WTC11 (cell line): ENCODE measurements around the gene NPLOC4. TPM values are rescaled to one million over a fixed set of nuclear protein-coding genes. Genes with fewer than 3 reads are reported as not detected.

Experiments used
- ATAC-seq: fragments of 200-7000 bp; cut with Tn5 transposase; 2 replicates; pipeline ENCODE4 v1.10.0; 2021; ENCODE audit warnings: mild to moderate bottlenecking, moderate library complexity
- CTCF ChIA-PET: fragments of 300-600 bp; sonication (Branson Sonifier 250); formaldehyde crosslinking; loops from one replicate; lab custom pipeline; 2021; ENCODE audit warnings: antibody characterized with exemption; lab: Charles Lee
- POLR2A ChIA-PET: fragments of 350-600 bp; sonication (Branson Sonifier 250); formaldehyde crosslinking; loops from one replicate; lab custom pipeline; 2021; ENCODE audit warnings: antibody characterized with exemption; lab: Charles Lee
- DNase-seq: peaks from one replicate; pipeline ENCODE4 v3.0.0; 2021; ENCODE audit warnings: low spot score
- H3K27ac Mint-ChIP-seq: 2 replicates; pipeline ENCODE4 v1.8.0; 2021; ENCODE audit warnings: mixed read lengths
- H3K27me3 Mint-ChIP-seq: 2 replicates; pipeline ENCODE4 v1.8.0; 2021; ENCODE audit warnings: low read depth, mild to moderate bottlenecking, moderate library complexity, mixed read lengths
- H3K36me3 Mint-ChIP-seq: 2 replicates; pipeline ENCODE4 v1.8.0; 2021; ENCODE audit warnings: mixed read lengths
- H3K4me1 Mint-ChIP-seq: 2 replicates; pipeline ENCODE4 v1.8.0; 2022; ENCODE audit warnings: mixed read lengths
- H3K4me3 Mint-ChIP-seq: 2 replicates; pipeline ENCODE4 v1.8.0; 2021; ENCODE audit warnings: mild to moderate bottlenecking, moderate library complexity, mixed read lengths
- H3K9me3 Mint-ChIP-seq: 2 replicates; pipeline ENCODE4 v1.8.0; 2021; ENCODE audit warnings: mixed read lengths
- AR ChIP-seq: fragments of 250-450 bp; sonication (Bioruptor Pico); IDR thresholded peaks from 2 replicates; pipeline ENCODE4 v1.9.0; 2021; ENCODE audit warnings: mild to moderate bottlenecking
- ATF2 ChIP-seq: sonication (generic); formaldehyde crosslinking; IDR thresholded peaks from 2 replicates; pipeline ENCODE4 v1.8.1; 2022; ENCODE audit warnings: low read depth, missing genetic modification reagents, borderline replicate concordance
- ATF6 ChIP-seq: sonication (generic); formaldehyde crosslinking; IDR thresholded peaks from 2 replicates; pipeline ENCODE4 v1.8.1; 2023; ENCODE audit warnings: mild to moderate bottlenecking, missing genetic modification reagents
- CBFB ChIP-seq: sonication (generic); formaldehyde crosslinking; IDR thresholded peaks from 2 replicates; pipeline ENCODE4 v1.8.1; 2022; ENCODE audit warnings: mild to moderate bottlenecking, low read depth, missing genetic modification reagents
- CREM ChIP-seq: sonication (generic); formaldehyde crosslinking; IDR thresholded peaks from 2 replicates; pipeline ENCODE4 v1.8.1; 2022; ENCODE audit warnings: mild to moderate bottlenecking, missing genetic modification reagents, moderate library complexity
- ERG ChIP-seq: fragments of 250-450 bp; sonication (Bioruptor Pico); IDR thresholded peaks from 2 replicates; pipeline ENCODE4 v1.8.0; 2021; ENCODE audit warnings: mild to moderate bottlenecking
- GABPB1 ChIP-seq: sonication (generic); formaldehyde crosslinking; IDR thresholded peaks from 2 replicates; pipeline ENCODE4 v1.8.1; 2023; ENCODE audit warnings: mild to moderate bottlenecking, missing genetic modification reagents
- GTF2I ChIP-seq: fragments of 250-450 bp; sonication (Bioruptor Pico); conservative IDR thresholded peaks from 2 replicates; pipeline ENCODE4 v1.4.0; 2021; ENCODE audit warnings: mild to moderate bottlenecking
- KAT7 ChIP-seq: sonication (generic); formaldehyde crosslinking; IDR thresholded peaks from 2 replicates; pipeline ENCODE4 v1.8.1; 2023; ENCODE audit warnings: missing genetic modification reagents, mild to moderate bottlenecking, borderline replicate concordance
- NFATC4 ChIP-seq: fragments of 250-450 bp; sonication (Bioruptor Pico); IDR thresholded peaks from 2 replicates; pipeline ENCODE4 v1.9.0; 2021; ENCODE audit warnings: mild to moderate bottlenecking
- NFE2L1 ChIP-seq: sonication (generic); formaldehyde crosslinking; IDR thresholded peaks from 2 replicates; pipeline ENCODE4 v1.8.1; 2023; ENCODE audit warnings: missing genetic modification reagents
- RELA ChIP-seq: sonication (generic); formaldehyde crosslinking; IDR thresholded peaks from 2 replicates; pipeline ENCODE4 v1.8.1; 2022; ENCODE audit warnings: missing genetic modification reagents, mild to moderate bottlenecking, borderline replicate concordance
- SOX15 ChIP-seq: fragments of 250-450 bp; sonication (Bioruptor Pico); IDR thresholded peaks from 2 replicates; pipeline ENCODE4 v1.9.0; 2021; ENCODE audit warnings: mild to moderate bottlenecking
- SP1 ChIP-seq: sonication (generic); formaldehyde crosslinking; conservative IDR thresholded peaks from 2 replicates; pipeline ENCODE4 v1.8.1; 2022; ENCODE audit warnings: missing genetic modification reagents
- TEAD1 ChIP-seq: sonication (generic); formaldehyde crosslinking; IDR thresholded peaks from 2 replicates; pipeline ENCODE4 v1.8.0; 2022; ENCODE audit warnings: mild to moderate bottlenecking, missing genetic modification reagents
- USF2 ChIP-seq: sonication (generic); formaldehyde crosslinking; IDR thresholded peaks from 2 replicates; pipeline ENCODE4 v1.8.1; 2023; ENCODE audit warnings: mild to moderate bottlenecking, missing genetic modification reagents, moderate library complexity
- ZMAT4 ChIP-seq: fragments of 250-450 bp; sonication (Bioruptor Pico); IDR thresholded peaks from 2 replicates; pipeline ENCODE4 v1.9.0; 2021; ENCODE audit warnings: mild to moderate bottlenecking
- ZNF219 ChIP-seq: sonication (generic); formaldehyde crosslinking; IDR thresholded peaks from 2 replicates; pipeline ENCODE4 v1.8.0; 2023; ENCODE audit warnings: missing genetic modification reagents, mild to moderate bottlenecking, borderline replicate concordance
- ZNF263 ChIP-seq: sonication (generic); formaldehyde crosslinking; IDR thresholded peaks from 2 replicates; pipeline ENCODE4 v1.8.1; 2022; ENCODE audit warnings: low read depth, mild to moderate bottlenecking, moderate library complexity, missing genetic modification reagents
- ZNF281 ChIP-seq: sonication (generic); formaldehyde crosslinking; IDR thresholded peaks from 2 replicates; pipeline ENCODE4 v1.8.0; 2023; ENCODE audit warnings: mild to moderate bottlenecking, missing genetic modification reagents
- ZNF317 ChIP-seq: sonication (generic); formaldehyde crosslinking; IDR thresholded peaks from 2 replicates; pipeline ENCODE4 v1.8.1; 2023; ENCODE audit warnings: low read depth, mild to moderate bottlenecking, moderate library complexity, missing genetic modification reagents, borderline replicate concordance
- ZNF512 ChIP-seq: sonication (generic); formaldehyde crosslinking; IDR thresholded peaks from 2 replicates; pipeline ENCODE4 v1.8.1; 2022; ENCODE audit warnings: missing genetic modification reagents, borderline replicate concordance
- ZNF671 ChIP-seq: fragments of 250-450 bp; sonication (Bioruptor Pico); IDR thresholded peaks from 2 replicates; pipeline ENCODE4 v1.8.0; 2021; ENCODE audit warnings: mild to moderate bottlenecking
- total RNA-seq: library from RNA; stranded (reverse); gene quantifications from 3 replicates; pipeline ENCODE4 v1.2.3, GENCODE V29; 2021

Gene NPLOC4
- total RNA-seq, 1 experiment from 2014 or later = 83.5 TPM

GRCh38 chr17:81607431-81607830 is 29.5 kb downstream of the NPLOC4 start:
- H3K27me3 Mint-ChIP-seq = no peaks in the 10 kb centered on the region
- no peaks in the 10 kb centered on the region for H3K9me3 Mint-ChIP-seq
- CTCF ChIA-PET = interaction anchor here (0.6 kb wide), 1 partner anchor 89 kb away, joined by 3 read pairs; no protein-coding TSS in a partner anchor
- no peak for ATAC-seq
- POLR2A ChIA-PET = no interaction called here
- TF ChIP-seq ZNF671 (no peak), TEAD1 (CRISPR knock-in tag) (no peak), NFATC4 (no peak), NFE2L1 (CRISPR knock-in tag) (no peak), SOX15 (no peak), ZNF263 (no peak), ZMAT4 (no peak), CBFB (CRISPR knock-in tag) (no peak), ZNF281 (no peak), GABPB1 (no peak), USF2 (CRISPR knock-in tag) (no peak), ZNF219 (CRISPR knock-in tag) (no peak), ZNF512 (CRISPR knock-in tag) (no peak), CREM (CRISPR knock-in tag) (no peak)
- H3K27ac Mint-ChIP-seq = no peak overlapping the region
- H3K4me3 Mint-ChIP-seq = no peak overlapping the region
- no peak for DNase-seq
- peaks cover 56% of the 10 kb centered on the region for H3K36me3 Mint-ChIP-seq
- H3K4me1 Mint-ChIP-seq = no peaks in the 10 kb centered on the region

GRCh38 chr17:81603846-81604610 is 32.9 kb downstream of the NPLOC4 start:
- peaks cover 54% of the 10 kb centered on the region for H3K36me3 Mint-ChIP-seq
- no peak overlapping the region for H3K27ac Mint-ChIP-seq
- ATAC-seq = no peak
- ChIA-PET POLR2A (no interaction called here), CTCF (no interaction called here)
- H3K4me1 Mint-ChIP-seq = no peaks in the 10 kb centered on the region
- H3K4me3 Mint-ChIP-seq = no peak overlapping the region
- DNase-seq = no peak
- H3K27me3 Mint-ChIP-seq = no peaks in the 10 kb centered on the region
- H3K9me3 Mint-ChIP-seq = no peaks in the 10 kb centered on the region
- TF ChIP-seq ATF6 (CRISPR knock-in tag) (no peak), ZNF317 (CRISPR knock-in tag) (no peak), GTF2I (CRISPR knock-in tag) (no peak), SP1 (CRISPR knock-in tag) (no peak), RELA (CRISPR knock-in tag) (no peak), ERG (CRISPR knock-in tag) (no peak), AR (CRISPR knock-in tag) (no peak), KAT7 (no peak), ATF2 (CRISPR knock-in tag) (no peak), ZNF219 (CRISPR knock-in tag) (no peak)
